CD4-positive, alpha-beta T cell treated with Interleukin-4 for 4 hours (primary cell): ENCODE results near the gene ADAM11.

Experiments
- DNase-seq: peaks from one replicate; pipeline ENCODE4 v3.0.0-alpha.2; 2020

Gene ADAM11

GRCh38 chr17:44759086-44759915 lies 513 bp downstream of the ADAM11 start:
- no peak for DNase-seq

GRCh38 chr17:44759916-44760243 lies 1.1 kb downstream of the ADAM11 start:
- no peak for DNase-seq

- DNase-seq = no peak
These were observed 1.9 kb downstream of the ADAM11 start for GRCh38 chr17:44760474-44761308.

GRCh38 chr17:44761932-44762810 lies 3.4 kb downstream of the ADAM11 start:
- no peak for DNase-seq

- DNase-seq = no peak
These were observed 4.4 kb downstream of the ADAM11 start for GRCh38 chr17:44763170-44763569.

- DNase-seq = no peak
These were observed 7.2 kb downstream of the ADAM11 start for GRCh38 chr17:44765965-44766364.

- no peak for DNase-seq
These were observed 7.7 kb downstream of the ADAM11 start for GRCh38 chr17:44766409-44767038.

- DNase-seq = no peak
These were observed 8.7 kb downstream of the ADAM11 start for GRCh38 chr17:44767493-44767892.

GRCh38 chr17:44768505-44769142 lies 9.8 kb downstream of the ADAM11 start:
- DNase-seq = no peak

- DNase-seq = no peak
These were observed 10.4 kb downstream of the ADAM11 start for GRCh38 chr17:44769230-44769629.

- DNase-seq = no peak
These were observed 10.9 kb downstream of the ADAM11 start for GRCh38 chr17:44769647-44770084.

GRCh38 chr17:44770166-44770925 lies 11.6 kb downstream of the ADAM11 start:
- no peak for DNase-seq

GRCh38 chr17:44772308-44773045 lies 13.7 kb downstream of the ADAM11 start:
- no peak for DNase-seq

GRCh38 chr17:44773140-44773539 lies 14.4 kb downstream of the ADAM11 start:
- DNase-seq = no peak

- peak; percentile 78 for DNase-seq
These were observed 15.7 kb downstream of the ADAM11 start for GRCh38 chr17:44774271-44775135.

- DNase-seq = peak; percentile 7
These were observed 16.5 kb downstream of the ADAM11 start for GRCh38 chr17:44775136-44775837.

- DNase-seq = peak; percentile 98
These were observed 17.2 kb downstream of the ADAM11 start for GRCh38 chr17:44775838-44776621.
